NCI-H2107 treated with DMSO at 0.1 percent for 48 hours (cell line): ENCODE data around the gene LRRC52.

ENCODE experiments used
- DNase-seq: peaks from one replicate; lab custom pipeline; 2025; ENCODE audit not compliant: unreplicated experiment; lab: John Stamatoyannopoulos, UW

Gene LRRC52

DNA sequence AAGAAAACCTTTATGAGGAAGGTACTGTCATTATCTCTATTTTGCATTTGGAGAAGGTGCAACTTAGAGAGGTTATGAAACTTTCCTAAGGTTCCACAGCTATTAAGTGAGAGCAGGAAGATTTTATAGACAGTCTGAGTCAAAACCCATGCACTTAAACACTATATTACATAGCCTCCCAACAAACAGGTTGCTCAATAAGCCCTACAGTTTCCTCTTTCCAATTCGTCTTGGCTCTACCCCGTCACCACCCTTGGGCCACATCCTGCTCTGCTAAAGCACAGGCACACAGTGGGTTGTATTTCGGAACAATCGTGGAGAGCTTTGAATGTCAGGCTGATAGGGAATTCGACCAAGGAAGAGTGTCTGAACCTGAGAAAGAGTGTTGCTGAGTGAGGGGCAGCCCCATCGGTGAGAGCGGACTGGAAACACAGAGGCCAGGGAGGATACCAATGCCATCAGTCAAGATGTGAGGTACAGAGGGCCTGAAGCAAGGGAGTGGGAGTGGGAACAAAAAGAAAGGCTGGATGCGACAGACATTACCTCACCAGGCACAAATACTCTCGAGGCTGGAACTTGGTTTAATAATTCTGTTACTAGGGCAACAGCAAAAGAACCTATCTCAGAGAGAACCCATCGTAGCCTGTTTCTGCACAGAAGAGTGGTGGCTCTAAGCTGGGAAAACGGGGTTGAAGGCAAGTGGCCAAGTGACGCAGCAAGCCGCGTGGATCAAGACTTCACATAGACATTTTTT lies 6.3 kb upstream of the LRRC52 start:
- no peak for DNase-seq

- no peak for DNase-seq
Observed at GRCh38 chr1:165539306-165539705, 4.5 kb upstream of the LRRC52 start.

GRCh38 chr1:165539908-165540307 lies 3.9 kb upstream of the LRRC52 start:
- DNase-seq: no peak

DNA sequence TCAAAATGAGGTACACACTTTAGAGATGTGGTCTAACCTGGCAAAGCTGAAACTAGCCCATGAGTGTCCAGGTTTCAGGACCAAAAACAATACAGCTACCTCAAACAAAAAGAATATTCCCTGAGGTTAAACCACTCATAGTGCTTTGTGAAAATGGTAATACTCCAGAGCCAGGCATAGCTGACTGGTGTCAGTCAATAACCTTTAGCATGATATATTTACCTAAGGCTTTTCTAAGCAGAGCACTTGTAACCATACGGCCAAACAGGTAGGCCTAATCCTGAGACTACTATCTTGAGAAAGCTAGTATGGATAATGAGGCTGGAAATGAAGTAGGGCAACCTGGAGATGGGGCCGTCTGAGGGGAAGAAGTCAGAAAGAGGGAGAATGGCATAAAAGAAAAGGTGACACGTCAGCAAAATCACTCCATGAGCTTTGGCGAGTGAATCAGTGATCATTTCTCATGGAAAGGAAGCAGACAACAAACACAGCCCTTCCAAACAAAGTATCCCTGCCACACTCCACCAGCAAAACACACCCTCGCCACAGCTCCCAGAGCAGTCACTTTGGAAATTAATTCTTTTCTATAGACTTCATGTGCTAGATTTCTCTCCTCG lies 1.7 kb upstream of the LRRC52 start:
- DNase-seq: no peak

DNA sequence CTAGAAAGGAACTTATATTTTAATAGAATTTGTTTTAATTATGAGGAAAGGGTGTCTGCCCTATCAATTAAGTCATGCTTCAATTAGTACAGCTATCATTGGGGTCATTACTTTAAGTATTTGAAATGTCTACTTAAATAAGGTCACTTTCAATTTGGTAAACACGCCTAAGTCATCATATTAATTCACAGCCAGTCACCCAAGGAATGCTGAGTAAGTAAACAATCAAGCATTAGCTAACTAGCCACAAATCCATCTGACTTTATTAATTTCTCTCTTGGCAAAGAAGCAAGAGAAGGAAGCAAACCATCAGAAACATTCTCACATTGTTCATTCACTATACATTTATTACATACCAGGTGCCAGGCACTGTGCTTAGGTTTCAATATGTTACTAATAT lies 1.2 kb upstream of the LRRC52 start:
- no peak for DNase-seq

- no peak for DNase-seq
Observed at GRCh38 chr1:165544996-165545395, 1.2 kb downstream of the LRRC52 start.

DNA sequence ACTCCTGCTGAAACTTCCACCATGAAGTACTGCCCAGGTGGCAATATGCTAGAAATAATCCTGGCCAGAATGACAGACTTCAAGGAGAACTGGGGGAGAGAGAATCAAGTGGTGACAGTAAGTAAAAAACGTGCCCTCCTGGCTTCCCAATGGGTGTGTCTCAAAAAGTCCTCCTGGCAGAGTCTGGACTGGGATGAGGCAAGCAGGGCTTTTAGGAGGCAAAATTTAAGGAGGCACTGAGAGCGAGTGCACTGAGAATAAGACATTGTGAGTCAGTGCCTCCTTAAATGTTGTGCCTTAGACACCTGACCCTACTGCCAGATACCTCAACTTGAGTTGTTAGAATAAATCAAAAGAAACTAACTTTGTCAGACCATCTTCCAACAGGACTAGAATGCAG lies 2.2 kb downstream of the LRRC52 start:
- no peak for DNase-seq

- peak; percentile 13 for DNase-seq
Observed at GRCh38 chr1:165549973-165550372, 6.2 kb downstream of the LRRC52 start.

- DNase-seq: no peak
Observed at GRCh38 chr1:165551469-165551868, 7.7 kb downstream of the LRRC52 start.

DNA sequence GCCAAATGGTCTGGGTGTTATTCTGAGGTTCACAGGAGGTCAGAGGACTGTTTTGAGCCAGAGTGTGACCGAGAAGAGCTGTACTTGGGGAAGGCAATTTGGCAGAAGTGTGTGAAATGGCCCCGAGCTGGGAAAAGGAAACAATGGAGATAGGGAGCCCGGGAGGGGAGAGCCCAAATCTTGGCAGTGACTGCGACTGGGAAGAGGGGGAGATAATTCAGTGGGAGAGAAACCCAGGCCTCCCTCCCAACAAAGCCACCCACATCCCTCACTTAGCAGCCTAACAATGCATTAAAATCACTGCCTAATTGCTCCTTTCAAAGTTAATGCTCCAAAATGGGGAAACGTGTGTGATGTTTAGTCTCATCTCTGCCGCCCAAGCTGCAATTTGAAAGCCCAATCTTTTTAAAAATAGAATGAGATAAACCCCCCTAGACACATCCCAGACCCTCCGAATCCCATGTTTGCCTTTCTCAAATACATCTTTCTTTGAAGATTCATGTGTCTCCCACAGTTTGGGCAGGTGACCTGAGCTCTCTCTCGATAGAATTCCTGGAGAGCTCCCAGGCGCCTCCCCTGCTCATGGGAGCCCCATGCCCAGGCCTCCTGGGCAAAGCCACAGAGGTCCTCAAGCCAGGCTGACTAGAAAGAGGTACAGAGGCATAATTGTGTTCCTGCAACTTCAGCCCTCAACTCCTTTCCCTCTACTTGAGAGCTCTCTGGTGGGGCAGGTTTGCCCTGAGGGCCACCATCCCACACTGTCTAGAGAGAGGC lies 17.3 kb downstream of the LRRC52 start:
- no peak for DNase-seq

DNA sequence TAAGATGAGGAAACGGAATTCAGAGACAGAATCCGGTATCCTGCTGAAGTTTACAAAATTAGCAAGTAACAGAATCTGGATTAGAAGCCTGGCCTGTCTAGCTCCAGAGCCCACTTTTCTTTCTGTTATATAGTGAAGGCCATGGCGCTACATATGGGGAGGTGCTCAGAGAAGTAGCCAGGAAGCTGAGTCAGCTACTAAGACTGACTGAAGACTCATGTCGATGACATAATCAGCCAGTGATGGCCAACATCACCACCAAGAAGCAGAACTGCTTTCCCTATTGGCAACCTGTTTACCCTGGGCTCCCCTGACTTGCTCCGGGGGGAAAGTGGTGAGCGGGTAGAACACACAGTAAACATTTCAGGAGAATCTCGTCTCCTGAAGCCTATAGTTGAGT lies 18.8 kb downstream of the LRRC52 start:
- DNase-seq: no peak

DNA sequence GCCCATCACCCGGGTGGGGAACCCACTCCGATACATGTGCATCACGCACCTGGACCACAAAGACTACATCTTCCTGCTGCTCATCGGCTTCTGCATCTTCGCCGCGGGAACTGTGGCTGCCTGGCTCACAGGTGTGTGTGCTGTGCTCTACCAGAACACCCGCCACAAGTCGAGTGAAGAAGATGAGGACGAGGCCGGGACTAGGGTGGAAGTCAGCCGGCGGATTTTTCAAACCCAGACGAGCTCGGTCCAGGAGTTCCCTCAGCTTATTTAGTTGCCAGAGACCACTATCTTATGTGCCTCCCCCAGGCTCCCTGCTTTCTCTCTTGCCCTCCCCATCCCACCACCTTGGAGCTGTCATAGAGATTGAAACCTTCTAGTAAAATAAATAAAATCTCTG lies 19.8 kb downstream of the LRRC52 start:
- no peak for DNase-seq

GRCh38 chr1:165564561-165564960 lies 20.8 kb downstream of the LRRC52 start:
- no peak for DNase-seq

DNA sequence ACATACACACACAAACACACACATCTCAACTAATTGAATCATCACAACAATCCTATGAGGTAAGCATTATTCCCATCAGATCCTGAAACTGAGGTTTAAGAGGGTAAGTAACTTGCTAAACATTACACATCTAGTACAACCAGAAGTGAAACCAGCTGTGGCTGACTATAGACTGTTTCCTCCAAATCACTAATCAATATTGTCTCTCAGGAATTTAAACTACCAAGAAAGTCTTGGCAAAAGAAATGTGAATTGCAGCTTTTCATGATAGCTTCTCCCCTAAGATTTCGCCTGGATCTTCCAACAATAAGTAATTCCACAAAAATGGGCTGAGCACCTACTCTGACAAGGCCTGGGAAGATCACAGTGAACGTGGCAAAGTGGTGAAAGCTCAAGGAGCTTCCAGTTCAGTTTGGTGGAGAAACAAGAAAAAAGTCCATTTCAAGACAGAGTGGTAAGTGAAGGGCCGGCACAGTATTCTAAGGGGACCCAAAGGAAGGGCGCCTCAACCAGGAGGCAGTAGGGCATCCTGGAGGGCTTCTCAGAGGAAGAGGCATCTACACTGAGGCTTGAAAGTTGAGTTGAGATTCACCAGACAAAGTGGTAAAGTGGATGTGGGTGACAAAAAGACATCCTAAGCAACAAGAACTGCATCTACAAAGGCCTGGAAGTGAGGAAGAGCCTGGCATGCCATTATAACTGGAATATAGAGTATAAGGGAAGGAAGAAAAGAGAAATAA lies 22.1 kb downstream of the LRRC52 start:
- DNase-seq: no peak

GRCh38 chr1:165570078-165570477 lies 26.3 kb downstream of the LRRC52 start:
- DNase-seq: no peak

- no peak for DNase-seq
Observed at GRCh38 chr1:165573787-165574186, 30.0 kb downstream of the LRRC52 start.

DNA sequence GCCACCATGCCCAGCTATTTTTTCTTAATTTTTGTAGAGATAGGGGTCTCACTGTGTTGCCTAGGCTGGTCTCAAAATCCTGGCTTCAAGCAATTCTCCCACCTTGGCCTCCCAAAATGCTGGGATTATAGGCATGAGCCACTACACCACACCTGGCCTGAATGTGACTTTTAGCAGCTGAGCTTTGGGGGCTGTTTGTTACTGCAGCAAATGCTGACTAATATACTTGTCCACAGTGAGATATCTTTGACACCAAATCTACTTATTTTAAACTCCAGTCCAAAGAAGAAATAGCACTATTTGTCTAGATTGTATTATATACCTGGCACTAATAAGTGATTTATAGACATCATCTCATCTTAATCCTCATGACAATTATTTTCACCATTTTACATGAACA lies 30.5 kb downstream of the LRRC52 start:
- DNase-seq: no peak

- DNase-seq: no peak
Observed at GRCh38 chr1:165575468-165576099, 31.8 kb downstream of the LRRC52 start.

- no peak for DNase-seq
Observed at GRCh38 chr1:165576536-165576935, 32.7 kb downstream of the LRRC52 start.

- DNase-seq: no peak
Observed at GRCh38 chr1:165577707-165578106, 33.9 kb downstream of the LRRC52 start.
